PC-3 (cell line): ENCODE measurements around the gene UBE2B. TPM values are rescaled to one million over a fixed set of nuclear protein-coding genes. Genes with fewer than 3 reads are reported as not detected.

ENCODE experiments used
- ATAC-seq: fragments of 200-7000 bp; cut with Tn5 transposase; 2 replicates; pipeline ENCODE4 v1.9.1; 2020; ENCODE audit warnings: mild to moderate bottlenecking, moderate library complexity
- BruUV-seq: library from RNA; stranded (reverse); fragments of 400-500 nt; replicated peaks from 2 replicates; lab custom pipeline; 2021; lab: Mats Ljungman, UMichigan
- CTCF ChIA-PET: fragments of 300-600 bp; sonication (Branson Sonifier 250); formaldehyde crosslinking; loops from one replicate; lab custom pipeline; 2022; ENCODE audit warnings: antibody characterized with exemption; lab: Charles Lee
- POLR2A ChIA-PET: fragments of 300-600 bp; sonication (Branson Sonifier 250); formaldehyde crosslinking; loops from one replicate; lab custom pipeline; 2022; ENCODE audit warnings: antibody characterized with exemption; ENCODE audit not compliant: unreplicated experiment; lab: Charles Lee
- DNase-seq: peaks from one replicate; pipeline ENCODE4 v3.0.0-alpha.2; 2015
- H2AFZ ChIP-seq: fragments of 300-600 bp; sonication (generic); 2 replicates; pipeline ENCODE4 v1.6.0; 2016; ENCODE audit warnings: antibody characterized with exemption, low read length
- H3F3A ChIP-seq: fragments of 300-600 bp; sonication (generic); one replicate; pipeline ENCODE4 v1.6.0; 2017; ENCODE audit warnings: antibody characterized with exemption, low read length, control low read depth, mild to moderate bottlenecking; ENCODE audit not compliant: unreplicated experiment
- H3K27ac ChIP-seq: fragments of 300-600 bp; sonication (generic); 2 replicates; pipeline ENCODE4 v1.5.1; 2016; ENCODE audit warnings: mild to moderate bottlenecking, low read length
- H3K27me3 ChIP-seq: fragments of 300-600 bp; sonication (generic); 2 replicates; pipeline ENCODE4 v1.6.1; 2016; ENCODE audit warnings: low read length, mixed read lengths
- H3K36me3 ChIP-seq: fragments of 300-600 bp; sonication (generic); 2 replicates; pipeline ENCODE4 v1.6.1; 2016; ENCODE audit warnings: low read depth, mixed run types, low read length, mixed read lengths
- H3K4me1 ChIP-seq: fragments of 300-600 bp; sonication (generic); 2 replicates; pipeline ENCODE4 v1.5.1; 2016; ENCODE audit warnings: low read length; ENCODE audit not compliant: insufficient read depth
- H3K4me2 ChIP-seq: fragments of 300-600 bp; sonication (generic); 2 replicates; pipeline ENCODE4 v1.6.0; 2016; ENCODE audit warnings: low read length
- H3K4me3 ChIP-seq: fragments of 300-600 bp; sonication (generic); 2 replicates; pipeline ENCODE4 v1.5.1; 2016; ENCODE audit warnings: mild to moderate bottlenecking, low read length, mixed read lengths
- H3K79me2 ChIP-seq: fragments of 300-600 bp; sonication (generic); 2 replicates; pipeline ENCODE4 v1.6.1; 2017; ENCODE audit warnings: low read length, mixed read lengths
- H3K9ac ChIP-seq: fragments of 300-600 bp; sonication (generic); 2 replicates; pipeline ENCODE4 v1.6.0; 2016; ENCODE audit warnings: mild to moderate bottlenecking, low read length
- H3K9me2 ChIP-seq: fragments of 300-600 bp; sonication (generic); replicated peaks from 2 replicates; pipeline ENCODE4 v1.6.1; 2016; ENCODE audit warnings: mixed run types, low read length, mixed read lengths
- H3K9me3 ChIP-seq: fragments of 300-600 bp; sonication (generic); 2 replicates; pipeline ENCODE4 v1.6.1; 2016; ENCODE audit warnings: low read length, mixed read lengths
- H4K20me1 ChIP-seq: fragments of 300-600 bp; sonication (generic); 2 replicates; pipeline ENCODE4 v1.6.1; 2016; ENCODE audit warnings: low read length, mixed read lengths
- CTCF ChIP-seq: fragments of 300-600 bp; sonication (generic); conservative IDR thresholded peaks from 2 replicates; pipeline ENCODE4 v1.5.1; 2017; ENCODE audit warnings: antibody characterized with exemption, low read depth, mild to moderate bottlenecking, low read length
- EZH2 ChIP-seq: fragments of 300-600 bp; sonication (generic); IDR thresholded peaks from one replicate; pipeline ENCODE4 v1.6.1; 2017; ENCODE audit warnings: antibody characterized with exemption, mild to moderate bottlenecking, low read length; ENCODE audit not compliant: unreplicated experiment
- EZH2phosphoT487 ChIP-seq: fragments of 300-600 bp; sonication (generic); IDR thresholded peaks from 2 replicates; pipeline ENCODE4 v1.6.1; 2018; ENCODE audit warnings: mild to moderate bottlenecking, antibody characterized with exemption, low read length, borderline replicate concordance
- intact Hi-C: fragments of 100-400 bp; cut with micrococcal nuclease; formaldehyde crosslinking; loops from 2 replicates; pipeline ENCODE4 v1.9.0; 2023
- total RNA-seq: library from RNA; depleted of rRNA; stranded (reverse); fragments of >200 nt; gene quantifications from 2 replicates; pipeline ENCODE4 v1.2.3, GENCODE V29; 2014

The UBE2B gene
- total RNA-seq, 1 experiment from 2014 or later, result 9.5 TPM

GRCh38 chr5:134437847-134438581, 66.6 kb downstream of the UBE2B start:
- intact Hi-C loops, result loop anchor here (5.0 kb wide), 1 partner anchor 74 kb away; no protein-coding TSS in a partner anchor
- DNase-seq, result peak; percentile 32
- BruUV-seq, result no TSS peak

GRCh38 chr5:134438721-134439123, 67.4 kb downstream of the UBE2B start:
- DNase-seq (no peak), ATAC-seq (no peak)
- no peaks in the 10 kb centered on the region for H3K36me3 ChIP-seq
- CTCF ChIA-PET, result interaction anchor here (1.2 kb wide), 1 partner anchor 67 kb away, joined by 4 read pairs; no protein-coding TSS in a partner anchor
- H3K79me2 ChIP-seq, result no peaks in the 10 kb centered on the region
- 0 out of 2 replicates have a peak overlapping the region, but pooled peaks have one; percentile 3 for H3K4me3 ChIP-seq
- intact Hi-C loops, result loop anchor here (5.0 kb wide), 1 partner anchor 74 kb away; no protein-coding TSS in a partner anchor
- H3F3A ChIP-seq, result no peaks in the 10 kb centered on the region
- no peaks in the 10 kb centered on the region for H3K9me2 ChIP-seq
- H3K27ac ChIP-seq, result peak overlapping the region; percentile 99
- no TSS peak for BruUV-seq
- POLR2A ChIA-PET, result no interaction called here
- H3K9me3 ChIP-seq, result no peaks in the 10 kb centered on the region
- H2AFZ ChIP-seq, result no peak overlapping the region
- no peaks in the 10 kb centered on the region for H4K20me1 ChIP-seq
- no peaks in the 10 kb centered on the region for H3K27me3 ChIP-seq
- TF ChIP-seq EZH2 (no peak), EZH2phosphoT487 (no peak), CTCF (no peak)
- peak overlapping the region; percentile 74 for H3K4me2 ChIP-seq
- H3K9ac ChIP-seq, result no peak overlapping the region
- peaks cover 52% of the 10 kb centered on the region for H3K4me1 ChIP-seq

More at GRCh38 chr5:134437847-134438581, 66.6 kb downstream of the UBE2B start:
- no peak for ATAC-seq
- H3K79me2 ChIP-seq, result no peaks in the 10 kb centered on the region
- no peaks in the 10 kb centered on the region for H3K9me3 ChIP-seq
- H3F3A ChIP-seq, result no peaks in the 10 kb centered on the region
- peak overlapping the region; percentile 99 for H3K27ac ChIP-seq
- H3K9ac ChIP-seq, result peak overlapping the region; percentile 78
- TF ChIP-seq EZH2phosphoT487 (no peak), EZH2 (no peak), CTCF (no peak)
- POLR2A ChIA-PET, result no interaction called here
- no peaks in the 10 kb centered on the region for H4K20me1 ChIP-seq
- H2AFZ ChIP-seq, result no peak overlapping the region
- CTCF ChIA-PET, result no interaction called here
- H3K27me3 ChIP-seq, result no peaks in the 10 kb centered on the region
- no peaks in the 10 kb centered on the region for H3K36me3 ChIP-seq
- H3K4me1 ChIP-seq, result peaks cover 52% of the 10 kb centered on the region
- no peak overlapping the region for H3K4me3 ChIP-seq
- H3K9me2 ChIP-seq, result no peaks in the 10 kb centered on the region
- H3K4me2 ChIP-seq, result peak overlapping the region; percentile 78

GRCh38 chr5:134439210-134439654, 67.9 kb downstream of the UBE2B start:
- intact Hi-C loops, result loop anchor here (5.0 kb wide), 1 partner anchor 73 kb away; no protein-coding TSS in a partner anchor
- no TSS peak for BruUV-seq
- H3K4me3 ChIP-seq, result 0 out of 2 replicates have a peak overlapping the region, but pooled peaks have one; percentile 3
- no peaks in the 10 kb centered on the region for H3K27me3 ChIP-seq
- H3K9ac ChIP-seq, result no peak overlapping the region
- H3K79me2 ChIP-seq, result no peaks in the 10 kb centered on the region
- no peaks in the 10 kb centered on the region for H3K36me3 ChIP-seq
- ATAC-seq (peak; percentile 31), DNase-seq (peak; percentile 93)
- POLR2A ChIA-PET, result no interaction called here
- peak overlapping the region; percentile 74 for H3K4me2 ChIP-seq
- no peaks in the 10 kb centered on the region for H3F3A ChIP-seq
- TF ChIP-seq EZH2phosphoT487 (no peak), EZH2 (no peak), CTCF (no peak)
- no peaks in the 10 kb centered on the region for H4K20me1 ChIP-seq
- H3K4me1 ChIP-seq, result peaks cover 52% of the 10 kb centered on the region
- H3K27ac ChIP-seq, result peak overlapping the region; percentile 99
- CTCF ChIA-PET, result interaction anchor here (1.2 kb wide), 1 partner anchor 67 kb away, joined by 4 read pairs; no protein-coding TSS in a partner anchor
- H3K9me3 ChIP-seq, result no peaks in the 10 kb centered on the region
- no peaks in the 10 kb centered on the region for H3K9me2 ChIP-seq
- H2AFZ ChIP-seq, result peak overlapping the region; percentile 25; the same call in 1 of the 2 replicates
